Activated T-cell treated with anti-CD3 and anti-CD28 coated beads, Interleukin-2, amount 50 U/mL, for 48 hours (primary cell): Measurements from ENCODE around the gene PAFAH1B2.

ENCODE experiments used
- DNase-seq, 2 experiments: peaks; one replicate each; pipeline ENCODE4 v3.0.0-alpha.2; 2020

PAFAH1B2 gene

DNA sequence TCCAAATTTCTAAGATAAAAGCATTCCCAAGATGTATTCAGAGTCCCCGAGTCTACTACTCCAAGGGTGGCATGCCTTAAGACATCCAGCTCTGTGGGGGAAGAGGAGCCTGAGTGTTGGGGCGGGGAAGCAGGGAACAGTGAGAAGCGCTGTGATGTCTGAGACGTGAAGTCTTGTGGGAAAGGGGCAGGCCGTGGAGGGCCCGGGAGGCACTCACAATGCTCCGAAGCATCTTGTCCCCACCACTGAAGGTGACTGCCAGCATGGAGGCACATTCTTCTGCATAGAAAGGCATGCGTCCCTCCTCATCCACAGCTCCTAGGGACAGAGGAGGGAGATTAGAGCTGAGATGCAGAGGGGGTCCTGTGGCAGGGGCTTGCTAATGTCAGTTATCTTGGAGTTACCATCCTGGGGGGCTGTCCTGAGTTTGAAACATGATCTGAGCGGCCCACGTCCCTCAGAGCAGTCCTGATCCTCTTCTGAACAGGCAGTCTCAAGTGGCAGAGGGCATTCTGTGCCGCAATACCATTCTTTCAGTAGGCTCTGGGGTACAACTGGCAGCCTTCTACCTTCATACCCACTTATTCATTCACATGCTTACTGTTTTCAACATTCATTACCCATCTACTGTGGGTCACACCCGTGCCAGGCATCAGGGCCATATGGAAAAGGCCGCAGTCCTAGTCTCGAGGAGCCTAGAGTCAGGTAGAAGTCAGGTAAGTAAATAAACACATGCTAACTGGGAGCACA, 79.1 kb downstream of the PAFAH1B2 start:
- no peak for DNase-seq

DNA sequence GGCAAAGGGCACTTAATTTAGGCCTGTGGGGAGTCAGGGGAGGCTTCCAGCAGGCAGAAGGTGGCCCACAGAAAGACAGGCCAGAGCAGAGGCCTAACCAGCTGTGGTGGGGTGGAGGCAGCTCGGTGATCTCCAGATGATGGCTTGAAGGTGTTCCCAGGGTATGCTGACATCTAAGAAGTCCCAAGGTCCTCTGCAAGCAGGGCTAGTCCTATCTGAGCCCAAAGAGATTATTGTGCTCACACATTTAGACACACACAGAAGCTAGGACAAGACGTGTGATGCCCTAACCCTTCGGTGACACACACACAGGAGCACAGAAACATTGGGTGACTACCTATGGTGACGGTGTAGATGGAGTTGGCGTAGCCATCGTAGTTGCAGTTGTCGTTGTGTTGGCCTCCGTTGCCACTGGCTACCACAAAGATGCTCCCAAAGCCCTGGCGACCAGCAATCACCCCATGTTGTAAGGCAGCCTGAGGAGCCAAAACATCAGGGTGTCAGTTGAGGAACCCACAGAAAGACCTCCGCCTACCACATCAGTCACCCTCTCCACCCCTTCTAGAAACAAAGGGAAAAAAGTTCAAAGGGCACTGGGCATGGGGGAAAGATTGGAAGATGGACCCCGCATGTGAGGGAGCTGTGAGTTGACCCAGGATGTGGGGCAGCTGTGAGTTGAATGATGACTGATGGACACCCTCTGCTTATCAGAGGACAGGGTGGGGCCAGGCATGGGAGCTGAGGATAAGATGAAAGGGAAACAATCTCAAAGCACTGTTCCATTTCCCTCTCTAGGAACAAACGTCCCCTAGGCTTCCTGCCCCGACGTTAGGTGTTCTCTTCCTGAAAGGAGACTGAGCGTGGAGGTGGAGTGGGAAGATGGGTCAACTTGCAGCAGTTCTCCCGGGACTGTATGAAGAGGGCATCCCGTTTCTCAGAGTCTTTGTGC, 79.9 kb downstream of the PAFAH1B2 start:
- no peak for DNase-seq

DNA sequence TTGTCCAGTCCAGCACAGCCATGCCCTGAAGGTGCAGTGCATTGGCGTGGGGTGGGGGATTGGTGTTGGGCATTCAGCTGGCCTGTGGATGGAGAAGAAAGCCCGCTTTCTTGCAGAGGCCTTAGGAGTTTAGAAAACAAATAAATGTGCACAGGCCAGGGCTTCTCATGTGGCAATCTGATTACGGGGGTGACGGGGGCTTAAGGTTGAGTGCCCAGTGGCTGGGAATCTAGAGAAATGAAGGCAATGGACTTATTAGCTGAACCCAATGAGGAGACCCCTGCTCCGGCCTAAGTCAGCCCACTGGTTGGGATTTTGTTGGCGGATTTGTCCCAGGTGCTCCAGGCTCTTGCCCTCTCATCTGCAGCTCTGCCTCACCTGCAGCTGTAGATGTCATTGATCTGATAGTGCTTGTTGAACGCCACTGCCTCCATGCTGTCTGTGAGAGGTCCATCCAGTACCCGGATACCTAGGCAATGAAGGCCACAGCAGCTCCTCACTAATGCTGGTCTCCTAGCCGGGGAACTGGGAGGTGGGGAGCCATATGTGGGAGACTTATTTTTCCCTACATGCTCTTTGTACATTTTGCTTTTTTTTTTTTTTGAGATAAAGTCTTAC, 81.6 kb downstream of the PAFAH1B2 start:
- no peak for DNase-seq
